PFSK-1 (cell line): ENCODE results near the gene DLX4.

Experiments used
- FOXP2 ChIP-seq: optimal IDR thresholded peaks from 2 replicates; pipeline ENCODE3; 2011; ENCODE audit warnings: borderline replicate concordance, control low read depth, inconsistent platforms; ENCODE audit not compliant: insufficient read depth; ENCODE audit errors: extremely low read length, extremely low read depth
- POLR2AphosphoS5 ChIP-seq: IDR thresholded peaks from 2 replicates; pipeline ENCODE4 v1.6.1; 2012; ENCODE audit warnings: low read depth, mild to moderate bottlenecking, control low read depth, low read length, moderate library complexity
- REST ChIP-seq, 2 experiments: IDR thresholded peaks; 2 replicates each; pipeline versions ENCODE4 v1.6.1 to v1.8.0; 2011 to 2012; ENCODE audit warnings: low read depth in 2 of 2, low read length in 2 of 2, control low read depth in 1 of 2, inconsistent platforms in 1 of 2, mild to moderate bottlenecking in 1 of 2, moderate library complexity in 1 of 2; ENCODE audit not compliant: insufficient read depth in 1 of 2
- SIN3A ChIP-seq: IDR thresholded peaks from 2 replicates; pipeline ENCODE4 v1.6.1; 2012; ENCODE audit warnings: mild to moderate bottlenecking, low read length, moderate library complexity, borderline replicate concordance; ENCODE audit not compliant: insufficient read depth
- TAF1 ChIP-seq: IDR thresholded peaks from 2 replicates; pipeline ENCODE4 v1.6.1; 2012; ENCODE audit warnings: low read length, control low read depth, borderline replicate concordance; ENCODE audit not compliant: insufficient read depth

Gene DLX4

GRCh38 chr17:49971848-49972485 lies 3.0 kb downstream of the DLX4 start:
- TF ChIP-seq SIN3A (no peak), REST (IDR thresholded peaks at IDR 0.05; ENCODE audit: insufficient read depth in 1 of 2, low read depth in 2 of 2, low read length in 2 of 2) (no peak), TAF1 (no peak), FOXP2 (no peak), POLR2AphosphoS5 (no peak)

- TF ChIP-seq SIN3A = no peak
- TF ChIP-seq TAF1 = no peak
- no peak for TF ChIP-seq REST (IDR thresholded peaks at IDR 0.05; ENCODE audit: insufficient read depth in 1 of 2, low read depth in 2 of 2, low read length in 2 of 2)
- no peak for TF ChIP-seq FOXP2
- no peak for TF ChIP-seq POLR2AphosphoS5
These were observed 3.7 kb downstream of the DLX4 start for GRCh38 chr17:49972486-49973270.

- no peak for TF ChIP-seq REST (IDR thresholded peaks at IDR 0.05; ENCODE audit: insufficient read depth in 1 of 2, low read depth in 2 of 2, low read length in 2 of 2)
- TF ChIP-seq POLR2AphosphoS5 = no peak
These were observed 4.3 kb downstream of the DLX4 start for GRCh38 chr17:49973271-49973615.

- TF ChIP-seq SIN3A = no peak
- no peak for TF ChIP-seq TAF1
- no peak for TF ChIP-seq REST (IDR thresholded peaks at IDR 0.05; ENCODE audit: insufficient read depth in 1 of 2, low read depth in 2 of 2, low read length in 2 of 2)
- TF ChIP-seq FOXP2 = no peak
- TF ChIP-seq POLR2AphosphoS5 = no peak
These were observed 6.5 kb downstream of the DLX4 start for GRCh38 chr17:49975531-49975930.
